HG02798 (cell line): Measurements from ENCODE around the gene PPIF.

Source experiments
- ATAC-seq: cut with Tn5 transposase; IDR thresholded peaks from one replicate; pipeline ENCODE4 v1.9.1; 2021; ENCODE audit warnings: mild to moderate bottlenecking; ENCODE audit not compliant: unreplicated experiment, poor library complexity

The PPIF gene

GRCh38 chr10:79346012-79346340 is 1.3 kb upstream of the PPIF start:
- ATAC-seq, result no peak

GRCh38 chr10:79346388-79347225 is 662 bp upstream of the PPIF start:
- ATAC-seq, result no peak

- ATAC-seq, result peak; percentile 72
These were observed 798 bp downstream of the PPIF start for GRCh38 chr10:79347894-79348639.

- no peak for ATAC-seq
These were observed 1.3 kb downstream of the PPIF start for GRCh38 chr10:79348640-79348988.

- no peak for ATAC-seq
These were observed 1.8 kb downstream of the PPIF start for GRCh38 chr10:79349072-79349491.

GRCh38 chr10:79349766-79350406 is 2.6 kb downstream of the PPIF start:
- no peak for ATAC-seq

- ATAC-seq, result no peak
These were observed 3.3 kb downstream of the PPIF start for GRCh38 chr10:79350407-79351154.

GRCh38 chr10:79351332-79351731 is 4.1 kb downstream of the PPIF start:
- no peak for ATAC-seq

- ATAC-seq, result no peak
These were observed 5.0 kb downstream of the PPIF start for GRCh38 chr10:79352035-79352877.

GRCh38 chr10:79353000-79353406 is 5.7 kb downstream of the PPIF start:
- ATAC-seq, result no peak

- no peak for ATAC-seq
These were observed 6.5 kb downstream of the PPIF start for GRCh38 chr10:79353726-79354125.

- no peak for ATAC-seq
These were observed 6.9 kb downstream of the PPIF start for GRCh38 chr10:79354141-79354540.

GRCh38 chr10:79354615-79355014 is 7.3 kb downstream of the PPIF start:
- no peak for ATAC-seq

GRCh38 chr10:79355420-79356017 is 8.2 kb downstream of the PPIF start:
- no peak for ATAC-seq

GRCh38 chr10:79356104-79356503 is 8.8 kb downstream of the PPIF start:
- ATAC-seq, result no peak

GRCh38 chr10:79357180-79357579 is 9.9 kb downstream of the PPIF start:
- no peak for ATAC-seq

- peak; percentile 54 for ATAC-seq
These were observed 11.5 kb downstream of the PPIF start for GRCh38 chr10:79358811-79359210.

GRCh38 chr10:79359816-79360498 is 12.7 kb downstream of the PPIF start:
- no peak for ATAC-seq
